HG03159 (cell line): Measurements from ENCODE around the gene TRAK1.
A peak's percentile ranks its signal among the peaks of the same experiment; 100 is the strongest.

Experiments
- ATAC-seq: cut with Tn5 transposase; IDR thresholded peaks from one replicate; pipeline ENCODE4 v1.9.1; 2021; ENCODE audit warnings: mild to moderate bottlenecking, moderate library complexity; ENCODE audit not compliant: unreplicated experiment

The TRAK1 gene

DNA sequence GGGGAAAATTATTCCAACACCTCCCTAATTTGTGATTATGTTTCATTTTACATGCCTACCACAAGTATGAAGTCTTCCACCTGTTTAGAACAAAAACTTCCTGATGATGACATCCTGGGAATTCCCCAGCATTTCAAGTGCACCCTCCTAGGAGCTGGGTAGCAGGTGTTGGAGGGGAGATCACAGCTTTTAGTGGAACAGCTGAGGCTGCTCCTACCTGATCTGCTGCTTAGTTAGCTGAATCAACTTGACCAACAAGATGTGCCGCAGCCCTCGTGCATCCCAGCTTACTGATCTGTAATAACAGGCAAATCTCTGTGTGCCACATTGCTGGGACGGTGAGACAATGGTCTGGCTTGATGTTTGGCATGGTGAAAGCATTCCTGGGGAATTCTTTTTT, 29.7 kb downstream of the TRAK1 start:
- no peak for ATAC-seq

GRCh38 chr3:42122261-42123011, 31.3 kb downstream of the TRAK1 start:
- ATAC-seq, result no peak

DNA sequence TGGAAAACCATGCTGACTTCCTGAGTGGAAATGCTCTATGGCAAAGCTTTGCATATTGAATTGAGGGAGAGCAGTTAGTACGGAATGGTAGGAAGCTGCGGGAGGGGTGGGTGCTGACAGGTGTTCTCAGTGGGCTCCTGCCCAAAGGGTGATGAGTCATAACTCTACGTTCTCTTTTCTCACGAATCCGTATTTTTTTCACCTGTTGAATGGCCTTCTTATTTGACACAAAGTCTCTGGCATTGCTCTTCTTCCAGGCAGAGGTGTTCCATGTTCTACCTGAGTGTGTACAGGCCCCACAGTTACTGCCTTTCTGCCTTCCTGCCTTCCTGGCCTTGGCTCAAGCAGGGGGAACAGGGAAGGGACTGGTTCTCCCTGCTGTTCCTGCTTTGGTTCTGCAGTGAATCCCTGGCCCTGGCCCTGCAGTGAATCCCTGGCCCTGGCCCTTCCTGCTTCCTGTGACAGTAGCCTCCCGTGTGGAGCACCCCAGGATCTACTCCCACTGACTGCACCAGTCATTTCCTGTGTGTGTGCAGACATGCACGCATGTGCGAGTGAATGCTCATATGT, 31.9 kb downstream of the TRAK1 start:
- no peak for ATAC-seq

DNA sequence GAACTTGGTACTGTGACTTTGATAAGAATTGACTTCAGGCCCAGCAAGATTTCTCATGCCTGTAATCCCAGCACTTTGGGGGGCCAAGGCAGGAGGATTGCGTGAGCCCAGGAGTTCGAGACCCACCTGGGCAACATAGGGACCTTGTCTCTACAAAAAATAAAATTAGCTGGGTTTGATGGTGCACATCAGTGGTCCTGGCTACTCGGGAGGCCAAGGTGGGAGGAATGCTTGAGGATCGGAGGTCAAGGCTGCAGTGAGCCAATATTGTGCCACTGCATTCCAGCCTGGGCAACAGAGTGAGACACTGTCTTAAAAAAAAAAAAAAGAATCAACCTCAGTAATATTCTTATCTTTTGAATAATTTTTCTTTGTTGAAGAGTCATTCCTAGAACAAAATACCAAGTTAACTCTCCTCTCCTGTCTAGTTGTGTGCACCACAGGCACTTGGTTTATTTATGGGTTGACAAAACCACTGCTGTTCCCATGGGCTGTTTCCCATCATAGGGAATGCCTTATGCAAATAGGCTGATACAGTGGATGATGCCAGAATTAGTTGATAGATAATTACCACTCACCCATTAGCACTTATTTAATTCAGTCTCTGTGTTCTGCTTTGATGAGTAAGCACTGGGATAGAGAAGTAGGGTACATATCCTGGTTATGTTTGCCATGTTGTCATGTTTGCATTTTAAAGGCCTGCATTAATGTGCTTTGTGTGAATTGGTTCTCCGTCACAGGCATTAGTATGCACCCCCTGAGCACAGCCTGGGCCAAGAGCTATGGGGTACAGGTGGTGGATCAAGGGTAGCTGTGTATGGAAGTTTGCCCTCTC, 32.9 kb downstream of the TRAK1 start:
- no peak for ATAC-seq

DNA sequence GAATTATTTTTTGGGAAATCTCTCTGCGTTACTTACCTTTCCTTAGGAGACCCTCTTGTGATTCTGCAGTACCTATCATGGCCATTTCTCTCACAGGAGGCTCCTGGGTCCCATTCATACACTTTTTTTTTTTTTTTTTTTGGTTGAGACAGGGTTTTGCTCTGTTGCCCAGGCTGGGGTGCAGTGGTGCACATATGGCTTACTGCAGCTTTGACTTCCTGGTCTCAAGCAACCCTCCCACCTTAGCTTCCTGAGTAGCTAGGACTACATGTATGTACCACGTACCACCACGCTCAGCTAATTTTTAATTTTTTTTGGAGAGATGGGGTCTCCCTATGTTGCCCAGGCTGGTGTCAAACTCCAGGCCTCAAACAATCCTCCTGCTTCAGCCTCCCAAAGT, 36.1 kb downstream of the TRAK1 start:
- no peak for ATAC-seq

DNA sequence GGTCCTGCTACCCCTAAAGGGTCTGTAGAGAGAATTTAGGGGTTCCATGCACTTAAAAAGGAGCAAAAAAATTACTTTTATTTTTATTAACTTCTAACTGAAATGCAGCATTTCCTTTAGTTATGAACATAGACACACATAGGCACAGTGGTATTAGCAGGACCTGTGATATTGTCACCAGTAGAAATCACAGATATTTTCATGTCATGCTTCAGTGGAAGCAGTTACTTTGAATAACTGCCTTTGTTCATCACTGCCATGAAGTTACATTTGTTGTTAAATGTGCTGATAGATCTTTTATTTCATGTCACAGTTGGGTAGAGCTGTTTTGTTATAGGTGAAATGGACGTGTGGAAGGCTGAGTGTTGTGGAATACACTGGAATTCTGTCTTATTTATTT, 37.4 kb downstream of the TRAK1 start:
- ATAC-seq, result no peak

DNA sequence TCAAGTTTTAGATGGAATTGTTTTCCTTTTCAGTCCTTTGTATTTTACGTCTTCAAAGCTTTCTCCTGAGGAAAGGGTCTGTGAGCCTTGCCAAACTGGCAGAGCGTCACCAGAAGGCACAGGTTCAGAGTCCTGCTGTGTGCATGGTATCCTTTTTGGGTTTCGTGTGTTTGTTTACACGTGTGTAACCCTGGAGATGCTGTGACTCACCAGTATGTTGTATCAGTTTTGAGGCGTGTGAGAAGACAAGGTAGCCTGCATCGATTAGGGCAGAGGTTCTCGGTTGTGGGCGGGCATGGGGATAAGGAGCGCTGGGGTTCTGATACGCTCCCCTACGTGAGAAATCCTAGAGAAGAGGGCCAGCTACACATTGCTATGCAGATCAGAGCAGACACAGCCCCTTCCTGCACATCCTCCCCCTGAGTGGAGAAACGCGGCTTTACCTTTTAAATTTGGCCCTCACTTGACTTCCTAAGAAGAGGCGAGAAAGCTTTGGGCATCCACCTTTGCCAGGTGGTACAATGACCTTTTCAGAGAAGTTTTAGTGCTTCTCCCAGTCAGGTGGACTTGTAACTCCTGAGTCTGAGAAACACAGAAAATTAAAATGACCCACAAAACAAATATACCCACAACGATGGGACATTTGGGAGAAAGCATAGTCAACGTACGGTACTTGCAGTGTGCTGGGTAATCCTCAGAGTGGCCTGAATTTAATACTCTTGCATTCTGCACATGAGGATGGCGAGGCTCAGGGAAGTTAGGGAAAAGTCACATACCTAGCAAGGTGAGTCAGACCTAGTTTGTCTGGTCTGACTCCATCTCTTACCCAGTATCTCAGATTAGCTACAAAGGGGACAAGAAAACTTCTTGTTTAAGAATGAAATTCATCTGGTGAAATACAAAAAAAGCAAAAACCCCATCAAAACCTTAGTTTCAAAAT, 38.1 kb downstream of the TRAK1 start:
- ATAC-seq, result peak; percentile 44

- ATAC-seq, result no peak
Measured at GRCh38 chr3:42130007-42130328, 38.8 kb downstream of the TRAK1 start.

DNA sequence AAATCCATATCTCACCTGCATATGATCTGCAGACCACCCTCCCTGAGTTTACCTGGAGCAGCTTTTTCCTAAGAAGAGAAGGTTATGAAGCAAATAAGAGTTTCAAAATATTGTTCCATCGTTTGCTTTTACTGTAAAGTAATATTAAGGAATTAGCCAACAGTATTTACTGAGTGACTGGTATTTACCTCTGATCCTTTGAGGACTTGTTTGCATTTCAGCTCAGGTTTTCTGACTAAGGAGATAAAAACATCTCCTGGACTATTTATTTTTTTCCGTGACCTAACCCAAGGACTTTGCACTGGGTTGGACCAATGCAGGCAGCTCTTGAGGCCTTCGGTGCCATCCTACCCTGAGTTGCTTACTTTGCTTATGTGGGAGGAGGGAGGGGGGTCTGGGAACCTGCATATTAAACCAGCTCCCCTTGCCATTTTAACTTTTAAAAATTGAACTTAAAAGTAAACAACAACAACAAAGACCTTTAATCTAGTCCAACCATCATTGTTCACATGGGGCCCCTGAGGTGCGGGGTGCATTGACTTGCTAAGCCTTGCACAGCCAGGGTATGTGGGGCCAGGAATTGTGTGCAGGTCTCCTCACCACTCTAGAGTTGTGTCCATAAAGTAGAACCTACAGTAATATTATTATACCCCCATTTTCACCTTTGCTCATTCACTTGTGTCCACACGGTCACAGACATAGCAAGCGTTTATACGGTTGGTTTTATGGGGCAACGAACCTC, 39.3 kb downstream of the TRAK1 start:
- no peak for ATAC-seq

DNA sequence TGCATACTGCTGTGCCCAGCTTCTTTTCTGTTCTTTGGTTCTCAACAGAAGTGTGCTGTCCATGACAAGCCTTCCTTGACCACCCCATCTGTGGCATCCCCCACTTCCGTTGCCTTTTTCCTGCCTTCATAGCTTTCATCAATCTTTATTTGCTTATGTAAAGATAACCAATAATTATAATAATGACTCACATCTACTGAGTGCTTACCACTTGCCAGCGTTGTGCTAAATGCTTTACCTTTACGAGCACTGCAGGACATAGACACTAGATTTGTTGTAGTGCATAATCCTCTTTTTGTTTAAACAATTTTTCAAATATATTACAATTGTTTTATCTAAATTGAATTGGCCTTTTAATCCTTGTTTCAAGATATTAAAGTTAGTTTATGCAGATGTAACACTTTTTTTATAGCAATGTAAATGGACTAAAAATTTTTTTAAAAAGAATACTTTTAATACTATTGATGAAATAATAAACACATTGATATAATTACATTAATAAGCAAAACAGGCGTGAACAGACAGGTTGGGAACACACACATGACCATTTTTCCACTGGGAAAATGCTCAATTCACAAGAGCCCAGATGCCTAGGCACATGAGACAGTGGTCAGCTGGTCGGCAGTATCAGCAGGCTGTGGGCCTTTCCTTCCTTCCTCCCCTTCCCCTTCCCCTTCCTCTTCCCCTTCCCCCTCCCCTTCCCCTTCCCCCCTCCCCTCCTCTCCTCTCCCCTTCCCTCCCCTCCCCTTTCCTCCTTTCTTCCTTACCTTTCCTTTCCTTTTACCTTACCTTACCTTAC, 42.5 kb downstream of the TRAK1 start:
- no peak for ATAC-seq

- no peak for ATAC-seq
Measured at GRCh38 chr3:42134867-42135464, 43.8 kb downstream of the TRAK1 start.

DNA sequence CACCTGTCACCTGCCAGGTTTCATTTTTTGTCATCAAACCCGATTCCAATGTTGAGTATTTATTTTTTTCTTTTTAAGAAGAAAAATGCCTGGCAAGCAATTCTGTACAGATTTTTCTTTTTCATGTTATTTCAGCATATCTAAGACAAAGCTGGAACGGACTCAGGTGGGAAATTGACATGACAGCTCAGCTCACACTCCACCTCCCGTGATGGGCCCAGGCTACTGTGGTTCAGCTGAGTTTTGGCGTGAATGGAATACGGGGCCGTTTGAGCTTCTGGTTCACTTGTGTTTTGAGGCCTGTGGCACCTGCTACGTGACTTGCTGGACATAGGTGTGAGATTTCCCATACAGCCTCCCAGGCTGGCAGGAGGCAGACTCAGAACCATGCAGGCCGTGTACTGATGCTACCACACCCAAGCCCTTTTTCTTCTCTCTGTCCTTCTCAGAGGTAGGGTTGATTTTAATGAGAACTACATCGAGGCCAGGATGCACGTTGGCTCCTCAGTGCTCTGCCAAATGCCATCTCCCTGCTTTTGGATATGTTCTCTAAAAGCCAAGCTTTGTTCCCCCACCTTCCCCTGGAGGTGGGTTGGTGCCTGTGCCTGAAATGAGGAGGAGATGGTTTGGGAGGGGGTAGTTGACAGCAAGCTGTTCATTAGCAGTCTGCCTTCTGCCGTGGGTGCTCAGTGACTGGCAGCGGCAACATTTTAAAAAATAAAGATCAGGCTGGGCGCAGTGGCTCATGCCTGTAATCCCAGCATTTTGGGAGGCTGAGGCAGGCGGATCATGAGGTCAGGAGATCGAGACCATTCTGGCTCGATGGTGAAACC, 48.7 kb downstream of the TRAK1 start:
- ATAC-seq, result no peak

DNA sequence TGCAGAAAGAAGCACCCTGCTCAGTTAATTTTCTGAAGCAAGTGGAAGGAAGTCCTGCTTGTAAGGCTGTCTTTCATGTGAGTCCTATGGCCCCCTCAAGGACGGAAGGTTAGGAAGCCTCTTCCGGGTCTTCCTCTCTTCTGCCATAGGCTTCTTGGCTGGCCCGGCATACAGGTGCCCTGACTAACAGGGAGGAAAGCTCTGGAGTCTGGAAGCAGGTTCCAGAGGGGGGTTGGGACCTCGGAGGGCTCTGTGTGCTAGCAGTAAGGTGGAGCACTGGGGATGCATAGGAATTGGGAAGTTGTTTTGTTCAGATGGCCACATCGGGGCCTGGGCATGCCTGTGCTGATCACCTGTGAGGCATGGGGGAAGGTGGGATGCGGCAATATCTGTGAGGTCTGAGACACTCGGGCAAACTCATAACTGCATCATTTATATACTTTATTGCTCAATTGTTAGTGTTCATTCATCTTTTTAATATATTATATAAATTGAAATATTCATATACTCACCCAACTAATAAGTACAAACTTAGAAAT, 49.6 kb downstream of the TRAK1 start:
- no peak for ATAC-seq

DNA sequence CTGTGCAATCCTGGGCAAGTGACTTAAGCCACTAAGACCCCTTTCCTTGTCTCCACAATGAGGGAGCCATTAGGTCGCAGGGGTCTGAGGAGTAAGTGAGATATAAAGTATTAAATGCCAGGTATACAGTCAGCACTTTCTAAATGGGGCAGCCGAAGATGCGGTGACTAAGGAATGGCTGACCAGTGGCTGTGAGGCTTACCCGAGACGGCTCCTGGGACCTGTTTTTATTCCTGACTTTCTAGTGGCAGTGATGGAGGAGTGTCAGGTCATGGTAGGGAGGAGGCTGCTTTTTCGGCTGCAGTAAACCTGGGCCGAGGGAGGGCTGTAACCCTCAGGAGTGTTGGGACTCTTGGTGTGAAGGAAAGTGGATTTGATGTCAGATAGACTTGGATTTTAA, 52.3 kb downstream of the TRAK1 start:
- ATAC-seq, result no peak

DNA sequence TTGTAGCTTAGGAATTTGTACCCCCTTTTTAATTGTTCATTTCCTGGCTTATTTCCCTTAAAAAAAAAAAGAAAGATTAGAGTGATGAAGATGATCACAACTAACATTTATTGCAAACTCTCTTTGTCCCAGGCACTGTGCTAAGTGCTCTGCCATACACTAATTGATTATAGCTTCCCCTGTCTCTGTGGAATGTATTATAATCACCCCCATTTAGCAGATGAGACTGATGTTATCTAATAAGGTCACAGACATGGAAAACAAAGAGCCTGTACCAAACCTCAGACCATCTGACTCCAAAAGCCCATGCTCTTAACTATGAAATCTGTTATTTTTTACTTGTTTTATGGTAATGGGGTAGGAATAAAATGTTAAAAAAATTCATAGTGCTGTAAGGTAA, 53.1 kb downstream of the TRAK1 start:
- no peak for ATAC-seq

DNA sequence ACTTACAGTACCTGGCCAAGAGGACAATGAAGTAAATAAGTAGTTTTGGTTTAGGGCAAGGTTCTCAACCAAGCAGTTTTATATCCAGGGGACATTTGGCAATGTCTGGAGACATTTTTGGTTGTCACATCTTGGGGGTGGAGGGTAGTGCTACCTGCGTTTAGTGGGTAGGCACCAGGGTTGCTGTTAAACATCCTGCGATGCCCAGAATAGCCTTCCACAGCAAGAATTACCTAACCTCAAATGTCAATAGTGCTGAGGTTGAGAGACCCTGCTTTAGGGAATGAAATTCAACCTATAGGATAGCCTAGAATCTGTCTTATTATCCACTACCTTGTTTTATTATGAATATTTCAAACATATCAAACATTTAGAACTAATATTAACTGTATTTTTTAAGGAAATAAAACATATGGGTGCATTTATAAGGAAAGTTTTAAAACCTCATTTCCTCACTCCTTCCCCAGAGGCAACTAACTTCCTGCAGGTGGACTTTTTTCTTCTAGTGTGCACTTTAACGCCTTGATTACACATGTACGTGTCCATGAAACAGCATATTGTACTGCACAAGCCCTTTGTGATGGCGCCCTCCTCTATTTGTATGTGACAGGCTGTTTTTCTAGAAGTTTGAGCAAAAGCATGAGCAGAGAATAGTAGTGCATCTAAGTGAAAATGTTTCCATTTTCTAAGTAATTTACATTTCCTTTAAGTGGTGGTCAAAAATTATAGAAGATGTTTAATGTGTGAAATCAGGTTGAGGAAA, 57.1 kb downstream of the TRAK1 start:
- no peak for ATAC-seq

DNA sequence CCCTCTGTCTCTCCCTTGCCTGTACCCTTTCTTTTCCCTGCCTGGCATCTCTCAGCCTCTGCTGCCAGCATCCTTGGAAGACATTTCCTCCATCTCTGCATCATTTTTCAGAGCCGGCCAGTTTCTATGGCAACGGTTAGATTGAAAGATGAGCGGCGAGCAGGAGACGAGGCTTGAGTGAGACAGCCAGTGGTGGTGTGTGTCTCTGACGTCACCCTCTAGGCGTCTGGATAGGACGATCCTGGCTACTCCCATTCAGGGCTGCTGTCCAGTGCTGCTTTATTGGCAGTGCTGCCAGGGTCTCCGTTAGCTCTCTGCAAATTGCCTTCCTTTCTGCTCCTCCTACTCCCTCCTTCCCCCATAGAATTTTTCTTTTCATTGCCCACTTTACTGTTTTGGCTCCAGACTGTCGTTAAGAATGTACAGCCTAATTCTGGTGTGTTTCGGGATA, 57.9 kb downstream of the TRAK1 start:
- ATAC-seq, result no peak
